Spleen (tissue), 7 donors: Measurements from ENCODE around the gene LYRM7.

Experiments used
- CTCF ChIP-seq, 11 experiments: fragments of 200-600 bp in 7 of 11; fragments of 450-650 bp in 4 of 11; sonication (generic) in 4 of 11; IDR thresholded peaks in 8 of 11; conservative IDR thresholded peaks in 3 of 11; 1 replicate in 7 of 11; 2 replicates in 4 of 11; pipeline versions ENCODE4 v1.4.0 to v1.8.0; 2016 to 2021; ENCODE audit warnings: antibody characterized with exemption in 11 of 11, inconsistent platforms in 4 of 11, mild to moderate bottlenecking in 1 of 11
- POLR2A ChIP-seq, 3 donors: fragments of 450-650 bp; IDR thresholded peaks; one replicate each; pipeline ENCODE4 v1.5.1; 2017; ENCODE audit warnings: antibody characterized with exemption in 3 of 3, mild to moderate bottlenecking in 1 of 3
- POLR2AphosphoS5 ChIP-seq, 3 donors: sonication (generic); formaldehyde crosslinking; IDR thresholded peaks; one replicate each; pipeline ENCODE4 v1.5.1; 2017; ENCODE audit warnings: antibody characterized with exemption in 3 of 3
- donor health status: DM: no; HTN: no; CAD: no; lungs with moderate emphysema.
- donor health status: DM: no; HTN: no; CAD: no.
- donor health status: DM: no; HTN: no; CAD: no.

- TF ChIP-seq POLR2A (IDR thresholded peaks at IDR 0.05), result no peak
- TF ChIP-seq CTCF (IDR thresholded peaks at IDR 0.05 in 8 of 11, conservative IDR thresholded peaks at IDR 0.05 in 3 of 11), result no peak
- TF ChIP-seq POLR2AphosphoS5 (IDR thresholded peaks at IDR 0.05), result no peak
Measured at GRCh38 chr5:131229623-131230022, 58.9 kb downstream of the LYRM7 start.
